IMR-90 (cell line): ENCODE measurements around the gene DNAJC28. TPM values are rescaled to one million over a fixed set of nuclear protein-coding genes. Genes with fewer than 3 reads are reported as not detected.

Experiments
- ATAC-seq: fragments of 200-7000 bp; cut with Tn5 transposase; 2 replicates; pipeline ENCODE4 v1.9.1; 2020; ENCODE audit warnings: low read depth, mild to moderate bottlenecking, moderate library complexity
- BruUV-seq: library from RNA; stranded (reverse); fragments of 400-500 nt; replicated peaks from 2 replicates; lab custom pipeline; 2021; lab: Mats Ljungman, UMichigan
- CTCF ChIA-PET: fragments of 300-600 bp; formaldehyde crosslinking; extraction: SDS; loops from one replicate; lab custom pipeline; 2021; ENCODE audit warnings: antibody characterized with exemption; lab: Yijun Ruan, JAX
- POLR2A ChIA-PET: fragments of 300-600 bp; sonication (Branson Sonifier 250); formaldehyde crosslinking; loops from one replicate; lab custom pipeline; 2022; ENCODE audit warnings: antibody characterized with exemption; ENCODE audit not compliant: unreplicated experiment; lab: Charles Lee
- DNase-seq: peaks from one replicate; pipeline ENCODE4 v3.0.0; 2013
- H2AFZ ChIP-seq: replicated peaks from 2 replicates; pipeline ENCODE3; 2013; ENCODE audit warnings: low read length, mild to moderate bottlenecking; ENCODE audit not compliant: poor library complexity
- H2AK5ac ChIP-seq: 2 replicates; pipeline ENCODE4 v1.6.1; 2013; ENCODE audit warnings: low read depth, low read length, inconsistent platforms
- H2AK9ac ChIP-seq: replicated peaks from 2 replicates; pipeline ENCODE3; 2013; ENCODE audit warnings: mild to moderate bottlenecking, low read depth, low read length, moderate library complexity; ENCODE audit not compliant: poor library complexity
- H2BK120ac ChIP-seq: 2 replicates; pipeline ENCODE4 v1.6.1; 2013; ENCODE audit warnings: low read depth, low read length, inconsistent platforms
- H2BK15ac ChIP-seq: 3 replicates; pipeline ENCODE4 v1.6.1; 2013; ENCODE audit warnings: low read depth, low read length, inconsistent platforms
- H2BK20ac ChIP-seq: 2 replicates; pipeline ENCODE4 v1.6.1; 2013; ENCODE audit warnings: low read depth, mild to moderate bottlenecking, inconsistent platforms, low read length, moderate library complexity
- H2BK5ac ChIP-seq: 2 replicates; pipeline ENCODE4 v1.6.1; 2013; ENCODE audit warnings: mild to moderate bottlenecking, low read depth, low read length, inconsistent platforms; ENCODE audit not compliant: poor library complexity, severe bottlenecking
- H3K14ac ChIP-seq: replicated peaks from 2 replicates; pipeline ENCODE4 v1.6.1; 2013; ENCODE audit warnings: low read depth, low read length, inconsistent platforms
- H3K18ac ChIP-seq: 2 replicates; pipeline ENCODE4 v1.6.1; 2013; ENCODE audit warnings: low read depth, low read length, control low read depth
- H3K23ac ChIP-seq: 2 replicates; pipeline ENCODE4 v1.6.1; 2013; ENCODE audit warnings: low read depth, low read length, inconsistent platforms
- H3K27ac ChIP-seq: 2 replicates; pipeline ENCODE4 v1.5.1; 2013; ENCODE audit warnings: mild to moderate bottlenecking, control low read depth, low read length; ENCODE audit not compliant: insufficient read depth
- H3K27me3 ChIP-seq: 2 replicates; pipeline ENCODE4 v1.6.1; 2013; ENCODE audit warnings: low read length; ENCODE audit not compliant: control insufficient read depth, insufficient read depth
- H3K36me3 ChIP-seq: 2 replicates; pipeline ENCODE4 v1.6.1; 2013; ENCODE audit warnings: low read length, mixed read lengths; ENCODE audit not compliant: control insufficient read depth, insufficient read depth
- H3K4ac ChIP-seq: 2 replicates; pipeline ENCODE4 v1.6.1; 2013; ENCODE audit warnings: low read depth, low read length, inconsistent platforms
- H3K4me1 ChIP-seq: 2 replicates; pipeline ENCODE4 v1.6.1; 2013; ENCODE audit warnings: low read length, mixed read lengths; ENCODE audit not compliant: control insufficient read depth, insufficient read depth
- H3K4me2 ChIP-seq: 2 replicates; pipeline ENCODE4 v1.6.1; 2013; ENCODE audit warnings: low read depth, mild to moderate bottlenecking, control low read depth, low read length, moderate library complexity
- H3K4me3 ChIP-seq: 2 replicates; pipeline ENCODE4 v1.5.1; 2013; ENCODE audit warnings: low read depth, mild to moderate bottlenecking, control low read depth, low read length, moderate library complexity; ENCODE audit not compliant: insufficient read depth
- H3K56ac ChIP-seq: 2 replicates; pipeline ENCODE4 v1.6.1; 2013; ENCODE audit warnings: low read length, inconsistent platforms; ENCODE audit not compliant: insufficient read depth; ENCODE audit errors: extremely low read depth
- H3K79me1 ChIP-seq, 2 experiments: 2 replicates each; pipeline ENCODE4 v1.6.1; 2013; ENCODE audit warnings: low read length in 2 of 2, inconsistent platforms in 1 of 2, low read depth in 1 of 2
- H3K9ac ChIP-seq: 2 replicates; pipeline ENCODE4 v1.6.1; 2013; ENCODE audit warnings: low read depth, low read length, control low read depth
- H3K9me1 ChIP-seq: 2 replicates; pipeline ENCODE4 v1.6.1; 2013; ENCODE audit warnings: low read length, inconsistent platforms; ENCODE audit not compliant: insufficient read depth
- H3K9me3 ChIP-seq: 2 replicates; pipeline ENCODE4 v1.6.1; 2013; ENCODE audit warnings: low read length; ENCODE audit not compliant: control insufficient read depth, insufficient read depth
- H4K20me1 ChIP-seq: 2 replicates; pipeline ENCODE4 v1.6.1; 2013; ENCODE audit warnings: low read length, inconsistent platforms; ENCODE audit not compliant: insufficient read depth
- H4K5ac ChIP-seq: 2 replicates; pipeline ENCODE4 v1.6.1; 2013; ENCODE audit warnings: mild to moderate bottlenecking, low read depth, low read length, control low read depth
- H4K8ac ChIP-seq, 2 experiments: 2 replicates each; pipeline ENCODE4 v1.6.1; 2013; ENCODE audit warnings: low read depth in 2 of 2, low read length in 2 of 2, control low read depth in 1 of 2, inconsistent platforms in 1 of 2
- H4K91ac ChIP-seq: 2 replicates; pipeline ENCODE4 v1.6.1; 2013; ENCODE audit warnings: low read depth, low read length, inconsistent platforms; ENCODE audit not compliant: insufficient read depth
- CEBPB ChIP-seq: IDR thresholded peaks from 2 replicates; pipeline ENCODE4 v1.6.1; 2012; ENCODE audit warnings: low read depth, low read length, improper control_type of control experiment
- MAFK ChIP-seq: IDR thresholded peaks from 2 replicates; pipeline ENCODE4 v1.6.1; 2012; ENCODE audit warnings: low read depth, low read length, improper control_type of control experiment
- NFE2L2 ChIP-seq: fragments of 150-350 bp; IDR thresholded peaks from 2 replicates; pipeline ENCODE4 v1.6.1; 2016; ENCODE audit warnings: low read depth, mild to moderate bottlenecking, low read length
- WGBS, 2 experiments: methylation state at CpG; one replicate each; pipeline versions ENCODE4 v1.1.5 to v1.1.7; 2013; ENCODE audit warnings: missing lambda C conversion rate in 2 of 2; ENCODE audit not compliant: insufficient read length in 1 of 2; ENCODE audit errors: extremely low coverage in 2 of 2; 5-methylcytosine and 5-hydroxymethylcytosine counted together
- dilution Hi-C: fragments of 300-500 bp; cut with HindIII; formaldehyde crosslinking; loops from one replicate; pipeline ENCODE4 v1.14.3; 2018; ENCODE audit warnings: low sequenced_read_pairs; ENCODE audit not compliant: unreplicated experiment
- in situ Hi-C: fragments of 300-500 bp; cut with MboI; formaldehyde crosslinking; loops from 3 replicates; pipeline ENCODE4 v1.14.3; 2019; ENCODE audit warnings: low sequenced_read_pairs, inconsistent platforms, mixed read lengths
- intact Hi-C: fragments of 100-400 bp; cut with micrococcal nuclease; formaldehyde crosslinking; loops from 2 replicates; pipeline ENCODE4 v1.10.0; 2022
- polyA plus RNA-seq, 3 experiments: library from polyadenylated mRNA; depleted of rRNA; stranded (reverse); fragments of >200 nt; gene quantifications; 2 replicates each; pipeline ENCODE4 v1.2.3, GENCODE V29; 2012; ENCODE audit warnings: low replicate concordance in 1 of 3
- total RNA-seq: library from RNA; depleted of rRNA; stranded (reverse); fragments of >200 nt; gene quantifications from 2 replicates; pipeline ENCODE4 v1.2.3, GENCODE V29; 2012
- TF ChIP-seq, protein P1 (sequence below): fragments of 150-350 bp; IDR thresholded peaks from 2 replicates; pipeline ENCODE4 v1.6.1; 2016; ENCODE audit warnings: low read depth, mild to moderate bottlenecking, low read length, moderate library complexity, borderline replicate concordance

Gene DNAJC28
- total and polyA plus RNA-seq, 2 of the 4 experiments (the other 2 are of a cell fraction): 0.54 to 0.65 TPM

DNA sequence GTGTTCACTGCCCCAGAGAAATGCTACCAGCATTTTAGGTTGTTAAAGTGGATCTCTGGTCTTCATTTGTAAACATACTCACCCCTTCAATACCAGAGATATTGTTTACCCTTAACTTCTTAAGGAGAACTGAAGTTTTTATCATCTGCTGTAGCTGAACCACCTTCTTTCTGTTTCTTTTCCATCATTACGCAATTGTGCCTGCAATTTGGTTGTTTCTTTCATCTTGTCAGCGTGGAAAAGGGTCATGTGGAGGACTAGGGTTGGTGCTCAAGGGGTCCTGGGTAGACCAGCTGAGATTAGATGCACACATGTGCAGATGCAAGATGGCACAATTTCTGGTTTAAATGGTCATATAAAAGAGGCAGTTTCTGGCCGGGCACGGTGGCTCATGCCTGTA lies 27.4 kb upstream of the DNAJC28 start:
- TF ChIP-seq, protein P1, sequence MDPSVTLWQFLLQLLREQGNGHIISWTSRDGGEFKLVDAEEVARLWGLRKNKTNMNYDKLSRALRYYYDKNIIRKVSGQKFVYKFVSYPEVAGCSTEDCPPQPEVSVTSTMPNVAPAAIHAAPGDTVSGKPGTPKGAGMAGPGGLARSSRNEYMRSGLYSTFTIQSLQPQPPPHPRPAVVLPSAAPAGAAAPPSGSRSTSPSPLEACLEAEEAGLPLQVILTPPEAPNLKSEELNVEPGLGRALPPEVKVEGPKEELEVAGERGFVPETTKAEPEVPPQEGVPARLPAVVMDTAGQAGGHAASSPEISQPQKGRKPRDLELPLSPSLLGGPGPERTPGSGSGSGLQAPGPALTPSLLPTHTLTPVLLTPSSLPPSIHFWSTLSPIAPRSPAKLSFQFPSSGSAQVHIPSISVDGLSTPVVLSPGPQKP: no peak
- TF ChIP-seq CEBPB (peak; percentile 75), MAFK (no peak), NFE2L2 (no peak)
- Histone ChIP-seq H3K56ac (no peak overlapping the region), H3K27me3 (no peaks in the 10 kb centered on the region), H3K4me1 (peaks cover 5% of the 10 kb centered on the region; the same call in 1 of the 2 replicates), H3K36me3 (peaks cover 30% of the 10 kb centered on the region), H3K9me3 (no peaks in the 10 kb centered on the region), H3K18ac (no peak overlapping the region), H2BK20ac (no peak overlapping the region), H2BK5ac (no peak overlapping the region), H3K4ac (no peak overlapping the region), H2AK9ac (no peak overlapping the region), H2AFZ (no peak overlapping the region), H2AK5ac (no peak overlapping the region), H2BK120ac (no peak overlapping the region), H4K91ac (no peak overlapping the region), H3K4me3 (no peak overlapping the region), H3K9me1 (no peaks in the 10 kb centered on the region), H4K20me1 (no peaks in the 10 kb centered on the region), H4K5ac (no peak overlapping the region), H3K14ac (no peak overlapping the region), H3K23ac (no peak overlapping the region), H2BK15ac (no peak overlapping the region), H3K4me2 (no peak overlapping the region), H3K27ac (no peak overlapping the region), H3K79me1 (no peaks in the 10 kb centered on the region), H3K9ac (no peak overlapping the region), H4K8ac (no peak overlapping the region)
- no peak for ATAC-seq
- BruUV-seq: no TSS peak
- WGBS, 2 experiments: 100% methylated on average over 1 of the region's 4 CpGs; no CpG with 5 or more reads in 1 of the 2 experiments
- CTCF ChIA-PET: no interaction called here
- no peak for DNase-seq
- POLR2A ChIA-PET: no interaction called here
- in situ Hi-C loops: no loop called here
- intact Hi-C loops: no loop called here
- dilution Hi-C loops: no loop called here
